WI38 (cell line): ENCODE measurements around the gene GLT6D1.

Source experiments
- H3K4me3 ChIP-seq: 2 replicates; pipeline ENCODE4 v1.5.1; 2011; ENCODE audit warnings: low read depth, mild to moderate bottlenecking, control low read depth, low read length
- CTCF ChIP-seq: IDR thresholded peaks from 2 replicates; pipeline ENCODE4 v1.5.1; 2012; ENCODE audit warnings: low read depth, mild to moderate bottlenecking, control low read depth, low read length

The GLT6D1 gene

GRCh38 chr9:135575995-135576631 lies 63.2 kb downstream of the GLT6D1 start:
- no peak overlapping the region for H3K4me3 ChIP-seq
- no peak for TF ChIP-seq CTCF

- no peak for TF ChIP-seq CTCF
- no peak overlapping the region for H3K4me3 ChIP-seq
Observed at GRCh38 chr9:135574943-135575342, 64.4 kb downstream of the GLT6D1 start.

GRCh38 chr9:135574331-135574730 lies 65.0 kb downstream of the GLT6D1 start:
- H3K4me3 ChIP-seq = no peak overlapping the region
- no peak for TF ChIP-seq CTCF
